Globus pallidus (tissue), 1 donor: ENCODE measurements around the gene MACROD2.
"Not testable (repeated sequence)": the region's sequence is repeated elsewhere in the genome, so short reads cannot be mapped to it uniquely, and the experiment has no call there.

ENCODE experiments used
- DNase-seq: peaks from one replicate; pipeline ENCODE4 v3.0.0-alpha.2; 2015; ENCODE audit warnings: low spot score

MACROD2 gene

GRCh38 chr20:14410869-14411555 lies 415.7 kb downstream of the MACROD2 start:
- no peak for DNase-seq

- no peak for DNase-seq
Measured at GRCh38 chr20:14412065-14412681, 416.9 kb downstream of the MACROD2 start.

DNA sequence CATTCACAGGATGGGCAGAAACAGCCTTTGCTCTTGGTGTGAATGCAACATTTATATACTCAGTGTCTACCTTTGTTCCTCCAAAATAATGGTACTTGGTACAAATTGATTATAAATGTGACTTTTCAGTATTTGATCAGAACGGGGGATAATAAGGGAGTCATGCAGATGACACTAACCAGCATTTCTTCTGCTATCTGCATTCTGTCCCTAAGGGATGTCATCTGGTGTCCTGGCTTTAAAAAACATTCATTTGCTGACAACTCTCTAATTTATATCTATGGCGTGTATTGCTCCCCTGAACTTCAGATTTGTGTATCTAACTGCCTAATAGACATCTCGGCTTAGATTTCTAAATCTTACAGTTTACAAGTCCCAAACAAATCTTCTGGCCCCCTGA lies 418.5 kb downstream of the MACROD2 start:
- DNase-seq: no peak

- no peak for DNase-seq
Measured at GRCh38 chr20:14414560-14414959, 419.2 kb downstream of the MACROD2 start.

DNA sequence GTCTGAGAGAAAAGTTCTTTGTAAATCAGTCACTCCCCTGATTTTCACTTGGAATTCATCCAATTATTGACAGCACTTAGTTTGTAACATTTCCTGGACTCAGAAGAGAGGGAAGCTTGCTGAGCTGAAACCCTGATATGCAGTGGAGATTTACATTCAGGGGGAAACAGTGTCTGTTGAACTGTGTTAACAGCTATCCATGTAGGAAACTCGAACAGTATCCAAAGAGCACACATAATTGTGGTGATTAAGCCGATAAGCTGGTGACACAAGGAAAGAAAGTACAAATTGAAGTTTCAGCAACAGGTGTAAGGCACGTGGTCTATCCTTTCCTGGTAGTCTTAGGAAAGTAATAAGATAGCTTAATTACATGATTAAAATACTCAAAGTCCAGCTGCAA lies 420.2 kb downstream of the MACROD2 start:
- DNase-seq: no peak

DNA sequence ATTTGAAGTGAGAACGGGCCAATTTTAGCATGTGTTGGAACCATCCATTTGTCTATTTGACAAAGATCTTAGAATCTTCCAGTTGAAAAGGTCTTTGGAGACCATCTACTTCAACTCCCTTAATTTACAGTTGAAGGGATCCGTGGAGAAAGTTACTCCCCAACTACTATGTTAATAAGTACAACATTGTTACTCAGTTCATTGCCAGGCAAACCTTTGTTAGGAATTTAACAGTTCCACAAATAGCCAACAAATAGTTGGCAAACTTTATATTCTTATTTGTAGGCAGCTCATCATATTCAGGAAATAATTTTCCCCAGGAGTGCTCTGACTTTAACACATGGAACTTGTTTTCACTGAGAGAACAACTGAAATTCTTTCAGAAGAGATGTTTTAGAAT lies 423.1 kb downstream of the MACROD2 start:
- no peak for DNase-seq

GRCh38 chr20:14422892-14423291 lies 427.6 kb downstream of the MACROD2 start:
- DNase-seq: no peak

DNA sequence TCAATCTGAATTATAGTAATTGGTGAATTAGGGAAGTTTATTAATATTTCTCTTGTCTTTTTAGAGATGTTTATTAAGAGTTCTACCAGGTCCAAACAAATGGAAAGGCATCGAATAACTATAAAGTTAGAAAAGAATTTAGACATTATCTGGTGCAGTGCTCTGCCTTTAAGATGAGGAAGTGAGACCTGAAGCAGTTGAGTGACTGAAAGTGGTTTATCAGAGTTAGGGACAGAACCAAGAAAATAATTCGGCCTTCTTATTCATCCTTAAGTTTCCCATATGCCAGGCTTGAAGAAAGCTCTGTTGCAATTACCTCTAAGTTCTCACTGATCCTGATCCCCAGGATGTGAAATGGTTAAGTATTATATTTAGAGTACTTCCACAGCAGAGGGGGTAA lies 436.3 kb downstream of the MACROD2 start:
- no peak for DNase-seq

DNA sequence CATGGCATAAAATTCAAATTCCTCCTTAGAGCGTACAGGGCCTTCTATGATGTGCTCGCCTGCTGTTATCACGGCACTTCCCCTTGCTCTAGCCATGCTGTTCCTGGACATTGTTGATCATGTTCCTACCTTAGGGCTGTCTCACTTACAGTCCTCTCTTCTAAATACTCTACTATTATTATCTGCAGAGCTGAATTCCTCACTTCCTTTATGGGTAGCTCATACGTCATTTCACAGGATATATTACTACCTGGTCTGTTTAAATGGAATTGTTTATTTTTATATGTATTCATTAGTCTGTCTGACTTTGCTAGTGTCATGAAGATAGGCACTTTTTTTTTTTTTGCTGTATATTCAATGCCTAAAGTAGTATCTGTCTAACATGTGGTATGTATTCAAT lies 436.8 kb downstream of the MACROD2 start:
- no peak for DNase-seq

GRCh38 chr20:14432597-14432996 lies 437.3 kb downstream of the MACROD2 start:
- DNase-seq: no peak

DNA sequence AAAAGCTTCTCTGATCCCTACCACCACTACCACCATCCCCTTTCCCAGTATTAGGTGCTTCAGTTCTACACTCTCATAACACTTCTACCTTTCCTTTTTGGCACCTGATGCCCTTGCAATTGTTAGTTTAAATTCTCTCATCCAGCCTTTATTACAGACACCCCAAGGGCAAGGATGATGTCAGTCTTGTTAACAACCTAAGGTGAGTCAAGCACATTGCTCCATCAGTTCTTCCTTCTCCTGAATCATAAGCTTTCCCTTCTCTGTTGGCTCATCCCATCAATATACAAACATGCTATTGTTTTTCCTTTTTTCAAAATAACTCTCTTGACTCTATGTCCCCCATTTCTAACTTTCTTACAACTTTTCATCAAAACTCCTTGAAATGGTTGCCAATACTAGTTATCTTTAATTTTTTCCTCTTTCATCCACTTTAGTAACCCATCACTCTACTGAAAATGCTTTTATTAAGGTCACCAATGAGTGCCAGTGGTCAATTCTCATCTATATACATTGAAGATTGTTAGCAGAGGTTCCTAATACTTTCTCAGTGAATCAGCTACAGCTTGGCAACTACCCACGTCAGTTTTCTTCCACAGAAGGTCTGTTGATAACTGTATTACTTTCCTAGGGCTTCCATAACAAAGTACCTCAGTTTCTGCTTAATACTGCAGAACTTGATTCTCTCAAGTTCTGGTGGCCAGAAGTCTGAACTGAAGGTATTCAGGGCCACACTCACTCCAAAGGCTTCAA lies 439.2 kb downstream of the MACROD2 start:
- no peak for DNase-seq

DNA sequence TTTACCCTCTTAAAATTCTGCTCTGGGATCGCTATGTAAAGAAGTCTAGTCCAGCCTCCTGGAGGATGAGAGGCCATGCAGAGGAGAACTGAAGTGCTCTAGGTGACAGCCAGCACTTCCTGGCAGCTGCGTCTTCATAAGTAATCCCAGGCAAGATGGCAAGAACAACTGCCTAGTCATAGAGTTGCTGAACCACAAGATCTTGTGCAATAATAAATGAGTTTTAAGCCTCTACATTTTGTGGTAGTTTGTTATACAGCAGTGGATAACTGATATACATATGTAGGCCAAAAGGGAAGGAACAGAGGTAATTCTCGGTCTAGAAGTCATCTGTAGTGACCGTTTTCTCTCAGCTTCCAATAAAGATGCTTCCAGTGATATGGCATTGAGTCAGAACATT lies 445.9 kb downstream of the MACROD2 start:
- DNase-seq: no peak

- no peak for DNase-seq
Measured at GRCh38 chr20:14444106-14444505, 448.8 kb downstream of the MACROD2 start.

- no peak for DNase-seq
Measured at GRCh38 chr20:14445310-14445709, 450.0 kb downstream of the MACROD2 start.

DNA sequence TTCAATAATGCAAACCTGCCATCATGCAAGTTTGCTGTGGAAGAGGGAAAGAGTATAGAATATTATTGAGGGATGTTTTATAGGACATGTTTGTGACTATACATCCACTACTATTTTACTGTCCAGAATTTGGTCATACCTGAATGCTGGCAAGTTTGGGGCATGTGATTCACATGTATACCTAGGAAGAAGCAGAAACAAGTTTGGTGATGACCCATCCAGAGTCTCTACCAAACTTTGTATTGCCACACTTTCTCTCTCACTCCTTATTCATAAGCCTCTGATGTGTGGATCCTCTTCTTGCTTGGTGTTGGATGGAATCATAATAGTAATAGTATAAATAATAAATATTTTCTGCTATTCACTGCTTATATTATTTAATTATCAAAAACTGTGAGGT lies 450.6 kb downstream of the MACROD2 start:
- DNase-seq: no peak

GRCh38 chr20:14446446-14446845 lies 451.1 kb downstream of the MACROD2 start:
- no peak for DNase-seq

GRCh38 chr20:14449323-14449722 lies 454.0 kb downstream of the MACROD2 start:
- no peak for DNase-seq

DNA sequence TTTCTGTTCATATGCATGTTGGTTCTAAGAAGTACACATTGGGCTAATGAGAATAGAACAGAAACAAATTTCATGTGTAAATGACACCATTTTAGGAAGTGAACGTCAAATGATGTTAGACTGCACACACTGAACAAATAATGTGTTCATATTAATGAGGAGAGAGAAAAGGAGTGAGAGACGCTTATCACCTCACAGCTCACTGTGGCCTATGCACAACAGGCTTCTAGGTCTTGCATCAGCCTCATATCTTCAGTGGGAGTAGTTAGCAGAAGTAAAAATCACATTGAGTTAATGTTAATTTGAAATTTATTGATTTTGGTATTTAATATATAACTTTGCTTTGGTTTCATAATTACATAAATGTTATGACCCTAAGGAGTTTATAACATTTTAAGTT lies 454.9 kb downstream of the MACROD2 start:
- no peak for DNase-seq

DNA sequence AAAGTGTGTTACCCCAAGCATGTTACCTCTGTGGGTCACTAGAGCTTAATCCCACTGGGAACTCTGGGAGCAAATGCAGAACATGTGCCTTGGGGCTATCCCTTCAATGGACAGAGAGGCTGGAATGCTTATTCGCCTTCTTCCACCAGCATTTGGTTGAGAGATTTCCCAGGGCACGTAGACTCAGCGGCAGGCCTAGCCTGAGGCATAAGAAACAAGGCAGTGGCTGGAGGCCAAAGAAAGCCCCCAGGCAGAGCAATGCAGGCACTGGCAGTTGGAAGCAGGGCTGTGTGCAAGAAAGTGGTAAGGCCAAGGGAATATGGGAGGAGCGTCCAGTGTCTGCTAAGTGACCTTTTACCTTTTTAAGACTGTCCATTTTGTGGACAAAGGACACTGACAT lies 456.1 kb downstream of the MACROD2 start:
- no peak for DNase-seq

DNA sequence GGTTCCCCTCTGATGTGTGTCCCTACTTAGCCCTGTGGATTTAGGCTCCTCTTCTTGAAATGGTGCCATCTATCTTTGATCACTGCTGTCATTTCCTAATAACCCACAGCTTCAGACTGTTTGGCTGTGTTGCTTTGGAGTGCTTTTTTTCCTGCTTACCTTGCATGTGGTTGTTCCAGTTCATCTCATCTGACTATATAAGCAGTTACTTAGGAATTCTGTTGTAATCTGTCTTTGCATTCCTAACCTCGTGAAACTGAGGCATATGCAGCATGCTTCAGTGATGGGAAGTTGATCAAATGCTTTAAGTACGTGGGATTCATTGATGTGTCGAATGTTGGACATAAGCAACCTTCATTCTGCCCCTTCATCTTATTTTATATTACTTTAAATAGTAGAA lies 457.9 kb downstream of the MACROD2 start:
- DNase-seq: no peak

DNA sequence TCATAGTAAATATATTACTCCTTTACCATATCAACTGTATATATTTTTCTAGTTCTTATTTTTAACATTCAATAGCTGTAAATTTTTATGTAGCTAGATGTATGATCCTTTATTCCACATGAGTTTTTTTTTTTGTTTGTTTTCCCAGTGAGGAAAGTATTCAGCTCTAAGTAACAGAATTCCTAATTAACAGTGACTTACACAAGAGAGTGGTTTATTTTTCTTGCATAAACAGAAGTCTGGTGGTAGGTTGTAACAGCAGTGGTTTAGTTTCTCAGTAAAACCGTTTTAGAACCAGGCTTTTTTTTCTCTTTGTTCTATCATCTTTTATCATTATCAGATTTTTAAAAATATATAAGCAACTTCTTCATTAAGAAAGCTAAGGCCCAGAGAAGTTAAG lies 459.0 kb downstream of the MACROD2 start:
- no peak for DNase-seq

DNA sequence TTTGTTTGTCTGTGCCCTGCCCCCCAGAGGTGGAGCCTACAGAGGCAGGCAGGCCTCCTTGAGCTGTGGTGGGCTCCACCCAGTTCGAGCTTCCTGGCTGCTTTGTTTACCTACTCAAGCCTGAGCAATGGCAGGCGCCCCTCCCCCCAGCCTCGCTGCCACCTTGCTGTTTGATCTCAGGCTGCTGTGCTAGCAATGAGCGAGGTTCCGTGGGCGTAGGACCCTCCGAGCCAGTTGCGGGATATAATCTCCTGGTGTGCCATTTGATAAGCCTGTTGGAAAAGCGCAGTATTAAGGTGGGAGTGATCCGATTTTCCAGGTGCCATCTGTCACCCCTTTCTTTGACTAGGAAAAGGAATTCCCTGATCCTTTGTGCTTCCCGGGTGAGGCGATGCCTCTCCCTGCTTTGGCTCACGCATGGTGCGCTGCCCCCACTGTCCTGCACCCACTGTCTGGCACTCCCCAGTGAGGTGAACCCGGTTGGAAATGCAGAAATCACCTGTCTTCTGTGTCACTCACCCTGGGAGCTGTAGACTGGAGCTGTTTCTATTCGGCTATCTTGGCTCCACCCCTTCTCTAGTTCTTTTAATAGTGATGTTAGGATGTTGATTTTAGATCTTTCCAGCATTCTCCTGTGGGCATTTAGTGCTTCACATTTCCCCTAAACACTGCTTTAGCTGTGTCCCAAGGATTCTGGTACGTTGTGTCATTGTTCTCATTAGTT lies 471.9 kb downstream of the MACROD2 start:
- not testable (repeated sequence) for DNase-seq
